GM10248 (cell line): ENCODE results near the gene PEX5.
A peak's percentile ranks its signal among the peaks of the same experiment; 100 is the strongest.

Experiments
- CTCF ChIA-PET: fragments of 300-600 bp; sonication (Branson Sonifier 250); formaldehyde crosslinking; extraction: SDS; loops from one replicate; lab custom pipeline; 2021; ENCODE audit warnings: antibody characterized with exemption; lab: Yijun Ruan, JAX
- POLR2A ChIA-PET: fragments of 350-650 bp; sonication (Branson Sonifier 250); formaldehyde crosslinking; extraction: SDS; loops from one replicate; lab custom pipeline; 2020; ENCODE audit warnings: antibody characterized with exemption; lab: Yijun Ruan, JAX
- DNase-seq: peaks from one replicate; pipeline ENCODE4 v3.0.0; 2012; ENCODE audit errors: extremely low spot score
- CTCF ChIP-seq: IDR thresholded peaks from 2 replicates; pipeline ENCODE4 v1.5.1; 2012; ENCODE audit warnings: mild to moderate bottlenecking, low read depth; ENCODE audit errors: extremely low read depth, missing control alignments, control extremely low read depth

PEX5 gene

DNA sequence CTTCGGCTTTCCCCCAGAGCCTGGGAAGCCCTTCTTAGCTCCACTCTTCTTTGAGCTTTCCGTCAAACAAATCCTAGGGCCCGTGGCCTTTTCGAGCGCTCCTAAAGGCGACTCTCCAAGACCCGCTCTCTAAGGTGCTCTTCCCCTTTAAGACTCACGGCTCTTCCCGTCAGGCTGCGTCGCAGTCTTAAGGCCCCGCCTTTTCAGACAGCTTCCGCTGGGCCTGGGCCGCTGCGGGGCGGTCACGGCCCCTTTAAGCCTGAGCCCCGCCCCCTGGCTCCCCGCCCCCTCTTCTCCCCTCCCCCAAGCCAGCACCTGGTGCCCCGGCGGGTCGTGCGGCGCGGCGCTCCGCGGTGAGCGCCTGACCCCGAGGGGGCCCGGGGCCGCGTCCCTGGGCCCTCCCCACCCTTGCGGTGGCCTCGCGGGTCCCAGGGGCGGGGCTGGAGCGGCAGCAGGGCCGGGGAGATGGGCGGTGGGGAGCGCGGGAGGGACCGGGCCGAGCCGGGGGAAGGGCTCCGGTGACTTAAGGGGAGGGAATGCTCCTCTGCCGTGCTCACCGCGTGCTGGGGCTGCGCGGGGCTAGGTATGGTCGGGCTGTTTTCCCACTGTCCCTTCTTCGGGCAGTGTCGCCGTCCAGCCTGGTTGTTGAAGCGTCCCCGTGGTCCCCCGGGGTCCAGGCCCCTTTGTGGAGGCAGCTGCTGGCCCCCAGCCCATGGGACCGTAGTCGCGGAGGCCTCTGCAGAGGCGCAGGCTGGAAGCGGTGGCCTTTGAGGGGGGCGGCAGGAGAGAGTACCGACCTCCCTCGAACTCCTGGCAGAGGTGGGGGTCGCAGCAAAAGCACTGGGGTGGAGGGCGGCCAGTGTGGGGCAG, at the start of gene PEX5:
TSS of gene PEX5 (plus strand) at position 289 of the 870 bp plus-strand sequence. CDS start 692 bp downstream, outside the sequence.
- peak; percentile 94 for DNase-seq
- no peak for TF ChIP-seq CTCF
- CTCF ChIA-PET: interaction anchor here (0.9 to 3.6 kb wide), 5 partner anchors 15 to 19 kb away, joined by 4 to 12 read pairs (median 5); no protein-coding TSS in a partner anchor
- POLR2A ChIA-PET: no interaction called here

DNA sequence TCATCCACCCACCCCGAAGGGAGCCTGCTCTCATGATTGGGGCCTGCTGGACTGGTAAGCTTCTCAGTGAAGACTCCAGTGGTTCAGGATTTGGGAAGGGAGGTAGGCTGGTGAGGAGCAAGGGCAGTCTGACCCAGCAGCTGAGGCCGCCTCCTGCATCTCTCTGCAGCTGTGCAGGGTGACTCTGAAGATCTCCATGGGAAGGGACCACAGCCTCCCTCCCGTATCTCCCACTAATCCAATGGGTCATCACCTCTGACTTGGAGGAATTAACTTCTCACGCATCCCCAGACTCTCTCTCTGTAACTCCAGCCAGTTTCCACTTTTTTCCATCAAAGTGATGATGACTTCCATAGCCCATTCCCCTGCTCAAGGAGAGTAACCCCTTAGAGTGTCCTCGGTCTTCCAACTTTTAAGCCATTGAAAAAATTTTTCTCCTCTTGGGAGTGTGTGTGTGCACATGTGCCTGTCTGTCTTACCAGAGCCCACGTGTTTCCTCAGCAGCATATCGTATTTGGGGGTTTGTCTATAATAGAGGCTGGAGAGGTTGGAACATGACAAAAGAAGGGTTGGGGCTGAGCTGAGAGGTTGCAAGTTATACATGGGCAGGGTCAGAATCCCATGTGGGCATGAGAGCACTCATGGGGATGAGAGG, 48.0 kb upstream of the PEX5 start:
- CTCF ChIA-PET: interaction anchor here (0.7 to 2.2 kb wide), 8 partner anchors 9 to 270 kb away, joined by 3 to 5 read pairs (median 4); partner anchors contain the start of gene LRRC23
- no peak for DNase-seq
- POLR2A ChIA-PET: interaction anchor here (0.7 kb wide), 1 partner anchor 63 kb away, joined by 3 read pairs; no protein-coding TSS in a partner anchor
- no peak for TF ChIP-seq CTCF

DNA sequence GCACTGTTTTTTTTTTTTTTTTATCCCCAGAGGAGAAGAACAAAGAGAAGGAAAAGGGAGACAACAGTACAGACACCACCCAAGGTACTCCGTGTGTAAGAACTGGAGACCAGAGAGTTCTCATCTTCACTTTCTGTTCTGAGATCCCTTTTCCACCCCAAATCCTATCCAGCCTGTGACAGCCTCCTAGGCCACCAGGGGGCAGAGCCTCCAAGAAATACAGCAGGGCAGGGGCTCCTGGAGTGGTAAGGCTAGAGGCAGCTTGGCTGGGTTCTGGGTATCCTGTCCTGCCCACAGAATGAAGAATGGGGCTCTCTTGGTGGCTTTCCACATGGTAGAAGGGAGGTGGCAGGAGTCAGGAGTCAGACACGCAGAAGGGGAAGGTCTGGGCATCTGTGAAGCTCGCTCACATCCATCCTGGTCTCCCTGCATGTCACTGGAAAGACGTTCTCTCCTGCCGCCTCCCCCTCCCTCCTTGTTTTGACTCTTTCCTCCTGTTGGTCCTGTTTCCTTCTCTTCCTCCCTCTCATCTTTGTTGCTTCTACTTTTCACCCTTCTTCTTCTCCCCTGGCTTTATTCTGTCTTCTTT, 47.3 kb upstream of the PEX5 start:
- peak; percentile 44 for TF ChIP-seq CTCF
- ChIA-PET CTCF (interaction anchor here (0.7 to 2.2 kb wide), 7 partner anchors 9 to 237 kb away, joined by 3 to 5 read pairs (median 4); partner anchors contain the start of gene LRRC23), POLR2A (interaction anchor here (0.7 kb wide), 1 partner anchor 62 kb away, joined by 3 read pairs; no protein-coding TSS in a partner anchor)
- DNase-seq: peak; percentile 50

GRCh38 chr12:7142809-7143465, 46.5 kb upstream of the PEX5 start:
- POLR2A ChIA-PET: no interaction called here
- no peak for DNase-seq
- CTCF ChIA-PET: interaction anchor here (0.7 to 2.7 kb wide), 5 partner anchors 8 to 36 kb away, joined by 3 to 11 read pairs (median 4); no protein-coding TSS in a partner anchor
- TF ChIP-seq CTCF: no peak

GRCh38 chr12:7143564-7143963, 45.9 kb upstream of the PEX5 start:
- ChIA-PET POLR2A (no interaction called here), CTCF (interaction anchor here (1.5 to 2.7 kb wide), 4 partner anchors 8 to 12 kb away, joined by 4 to 17 read pairs (median 8); no protein-coding TSS in a partner anchor)
- no peak for DNase-seq

More at GRCh38 chr12:7143564-7143963, 45.9 kb upstream of the PEX5 start:
- no peak for TF ChIP-seq CTCF
